Measurements from ENCODE around the gene TCL1B.

DNA sequence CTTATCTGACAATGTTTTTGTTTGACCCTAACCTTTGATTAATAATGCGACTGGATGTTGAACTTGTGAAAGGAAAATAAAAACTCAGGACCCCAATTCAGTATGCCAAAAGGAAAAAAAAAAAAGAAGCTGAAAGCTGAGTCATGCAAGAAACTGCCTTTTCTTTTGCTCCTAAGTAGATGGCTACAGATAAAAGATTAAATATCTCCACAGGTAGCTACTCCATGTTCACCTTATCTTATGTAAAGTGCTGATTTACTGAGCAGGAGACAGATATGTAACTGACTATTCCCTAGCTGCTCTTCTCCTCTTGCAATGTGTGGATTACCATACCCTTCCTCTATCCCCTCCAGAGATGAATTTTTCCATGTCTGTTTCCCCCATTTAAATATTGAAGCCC is 30.8 kb upstream of the TCL1B start:
- TF ChIP-seq, protein P1, sequence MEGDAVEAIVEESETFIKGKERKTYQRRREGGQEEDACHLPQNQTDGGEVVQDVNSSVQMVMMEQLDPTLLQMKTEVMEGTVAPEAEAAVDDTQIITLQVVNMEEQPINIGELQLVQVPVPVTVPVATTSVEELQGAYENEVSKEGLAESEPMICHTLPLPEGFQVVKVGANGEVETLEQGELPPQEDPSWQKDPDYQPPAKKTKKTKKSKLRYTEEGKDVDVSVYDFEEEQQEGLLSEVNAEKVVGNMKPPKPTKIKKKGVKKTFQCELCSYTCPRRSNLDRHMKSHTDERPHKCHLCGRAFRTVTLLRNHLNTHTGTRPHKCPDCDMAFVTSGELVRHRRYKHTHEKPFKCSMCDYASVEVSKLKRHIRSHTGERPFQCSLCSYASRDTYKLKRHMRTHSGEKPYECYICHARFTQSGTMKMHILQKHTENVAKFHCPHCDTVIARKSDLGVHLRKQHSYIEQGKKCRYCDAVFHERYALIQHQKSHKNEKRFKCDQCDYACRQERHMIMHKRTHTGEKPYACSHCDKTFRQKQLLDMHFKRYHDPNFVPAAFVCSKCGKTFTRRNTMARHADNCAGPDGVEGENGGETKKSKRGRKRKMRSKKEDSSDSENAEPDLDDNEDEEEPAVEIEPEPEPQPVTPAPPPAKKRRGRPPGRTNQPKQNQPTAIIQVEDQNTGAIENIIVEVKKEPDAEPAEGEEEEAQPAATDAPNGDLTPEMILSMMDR (IDR thresholded peaks at IDR 0.05) = no peak
- TF ChIP-seq POLR2AphosphoS5 (IDR thresholded peaks at IDR 0.05) (no peak), POLR2A (IDR thresholded peaks at IDR 0.05) (no peak)

Data from gastroesophageal sphincter (tissue), 3 donors.